Measurements from ENCODE around the gene ESPN. TPM values are rescaled to one million over a fixed set of nuclear protein-coding genes. Genes with fewer than 3 reads are reported as not detected.

ESPN gene
- total and polyA plus RNA-seq, 2 of the 4 experiments (the other 2 are of a cell fraction): under 0.01 to 0.02 TPM

GRCh38 chr1:6497867-6498575 lies 73.4 kb downstream of the ESPN start:
- Histone ChIP-seq H3K4me3 (ENCODE audit: insufficient read depth, low read depth, low read length) (peak overlapping the region; percentile 78), H2BK15ac (ENCODE audit: low read depth, low read length) (no peak overlapping the region), H3K18ac (ENCODE audit: low read depth, low read length) (0 out of 2 replicates have a peak overlapping the region, but pooled peaks have one; percentile 2), H3K14ac (replicated peaks; ENCODE audit: low read depth, low read length) (0 out of 2 replicates have a peak overlapping the region, but pooled peaks have one; percentile 87), H2BK20ac (ENCODE audit: low read depth, low read length) (no peak overlapping the region), H4K8ac (ENCODE audit: low read depth in 2 of 2, low read length in 2 of 2) (peak overlapping the region in 1 of 2 experiments; percentile 17; a peak in 1 of 4 replicates), H3K4me1 (ENCODE audit: control insufficient read depth, insufficient read depth, low read length) (peaks cover 9% of the 10 kb centered on the region), H3K27ac (ENCODE audit: insufficient read depth, low read length) (no peak overlapping the region; the same call in 1 of the 2 replicates), H3K4me2 (ENCODE audit: low read depth, low read length) (peak overlapping the region; percentile 87), H2BK5ac (ENCODE audit: low read depth, low read length, poor library complexity, severe bottlenecking) (no peak overlapping the region), H3K36me3 (ENCODE audit: control insufficient read depth, insufficient read depth, low read length) (no peaks in the 10 kb centered on the region), H3K4ac (ENCODE audit: low read depth, low read length) (peak overlapping the region; percentile 64), H3K56ac (ENCODE audit: extremely low read depth, insufficient read depth, low read length) (no peak overlapping the region), H3K9ac (ENCODE audit: low read depth, low read length) (peak overlapping the region; percentile 8; the same call in 1 of the 2 replicates), H3K27me3 (ENCODE audit: control insufficient read depth, insufficient read depth, low read length) (peaks cover 7% of the 10 kb centered on the region), H4K20me1 (ENCODE audit: insufficient read depth, low read length) (no peaks in the 10 kb centered on the region), H2BK120ac (ENCODE audit: low read depth, low read length) (no peak overlapping the region), H2AFZ (replicated peaks; ENCODE audit: low read length, poor library complexity) (peak overlapping the region; percentile 96), H3K79me1 (ENCODE audit: low read depth in 1 of 2, low read length in 2 of 2) (peaks cover 0 to 4% of the 10 kb centered on the region in 2 experiments; a peak in 1 of 4 replicates), H4K5ac (ENCODE audit: low read depth, low read length) (no peak overlapping the region), H4K91ac (ENCODE audit: insufficient read depth, low read depth, low read length) (no peak overlapping the region), H3K9me1 (ENCODE audit: insufficient read depth, low read length) (0 out of 2 replicates have a peak, but pooled peaks cover 2% of the 10 kb centered on the region), H3K23ac (ENCODE audit: low read depth, low read length) (peak overlapping the region; percentile 33; the same call in 1 of the 2 replicates), H3K9me3 (ENCODE audit: control insufficient read depth, insufficient read depth, low read length) (no peaks in the 10 kb centered on the region), H2AK5ac (ENCODE audit: low read depth, low read length) (no peak overlapping the region), H2AK9ac (replicated peaks; ENCODE audit: low read depth, low read length, poor library complexity) (peak overlapping the region; percentile 17)
- intact Hi-C loops (cut with micrococcal nuclease): no loop called here
- TF ChIP-seq ELK1 (IDR thresholded peaks at IDR 0.05; ENCODE audit: borderline replicate concordance, low read depth, low read length) (no peak), MAZ (IDR thresholded peaks at IDR 0.05; ENCODE audit: borderline replicate concordance, low read depth, low read length) (no peak), MAFK (IDR thresholded peaks at IDR 0.05; ENCODE audit: low read depth, low read length) (no peak), USF2 (IDR thresholded peaks at IDR 0.05; ENCODE audit: low read depth, low read length) (no peak), MXI1 (IDR thresholded peaks at IDR 0.05; ENCODE audit: borderline replicate concordance, low read depth, low read length) (no peak), CTCF (conservative IDR thresholded peaks at IDR 0.05; ENCODE audit: low read depth, low read length) (no peak)
- ChIA-PET POLR2A (ENCODE audit: unreplicated experiment) (no interaction called here), CTCF (no interaction called here)
- DNase-seq (no peak), ATAC-seq (ENCODE audit: low read depth) (no peak)
- dilution Hi-C loops (cut with HindIII; ENCODE audit: low sequenced_read_pairs, unreplicated experiment): no loop called here
- 40% methylated on average over 3 of the region's 20 CpGs; no CpG with 5 or more reads in 1 of the 2 experiments for WGBS, 2 experiments (ENCODE audit: extremely low coverage in 2 of 2, insufficient read length in 1 of 2)
- no TSS peak for BruUV-seq (replicated peaks)
- in situ Hi-C loops (cut with MboI; ENCODE audit: low sequenced_read_pairs): loop anchor here (10.0 kb wide), 1 partner anchor 147 kb away; no protein-coding TSS in a partner anchor
